SK-N-SH (cell line): ENCODE results near the gene ADD2. TPM values are rescaled to one million over a fixed set of nuclear protein-coding genes. Genes with fewer than 3 reads are reported as not detected.

Source experiments
- CTCF ChIA-PET: fragments of 300-600, 350-600 bp; formaldehyde crosslinking; extraction: SDS; loops from one replicate; lab custom pipeline; 2021; lab: Yijun Ruan, JAX
- POLR2A ChIA-PET: fragments of 350-600 bp; sonication (Branson Sonifier 250); formaldehyde crosslinking; extraction: SDS; loops from one replicate; lab custom pipeline; 2020; ENCODE audit warnings: antibody characterized with exemption, inconsistent platforms; lab: Yijun Ruan, JAX
- DNase-seq: peaks from one replicate; pipeline ENCODE4 v3.0.0; 2012
- H2AFZ ChIP-seq: fragments of 200-600 bp; sonication (generic); 2 replicates; pipeline ENCODE4 v1.8.1; 2016; ENCODE audit warnings: antibody characterized with exemption, mild to moderate bottlenecking, low read depth
- H3F3A ChIP-seq: fragments of 200-600 bp; sonication (generic); replicated peaks from 2 replicates; pipeline ENCODE3; 2016; ENCODE audit warnings: antibody characterized with exemption, mild to moderate bottlenecking; ENCODE audit not compliant: insufficient read depth
- H3K27ac ChIP-seq, 2 experiments: fragments of 200-500 bp in 1 of 2; fragments of 200-600 bp in 1 of 2; sonication (Bioruptor generic) in 1 of 2; sonication (generic), shearing (Covaris generic) in 1 of 2; 2 replicates each; pipeline versions ENCODE4 v1.5.1 to v1.6.1; 2014 to 2016; ENCODE audit warnings: low read depth in 2 of 2, inconsistent platforms in 1 of 2, low read length in 1 of 2, mild to moderate bottlenecking in 1 of 2, mixed read lengths in 1 of 2
- H3K27me3 ChIP-seq: fragments of 200-600 bp; sonication (generic), shearing (Covaris generic); 2 replicates; pipeline ENCODE4 v1.6.1; 2016; ENCODE audit warnings: mixed run types; ENCODE audit not compliant: insufficient read depth
- H3K36me3 ChIP-seq, 2 experiments: fragments of 200-500 bp in 1 of 2; fragments of 200-600 bp in 1 of 2; sonication (Bioruptor generic) in 1 of 2; sonication (generic) in 1 of 2; replicated peaks in 1 of 2; 2 replicates each; pipeline versions ENCODE3 to v1.5.1; 2014 to 2016; ENCODE audit warnings: low read length in 1 of 2, mild to moderate bottlenecking in 1 of 2; ENCODE audit not compliant: insufficient read depth in 2 of 2, control insufficient read depth in 1 of 2
- H3K4me1 ChIP-seq, 2 experiments: fragments of 200-500 bp in 1 of 2; fragments of 200-600 bp in 1 of 2; sonication (Bioruptor generic) in 1 of 2; sonication (generic), shearing (Covaris generic) in 1 of 2; 2 replicates each; pipeline versions ENCODE4 v1.5.1 to v1.6.1; 2014 to 2016; ENCODE audit warnings: low read depth in 1 of 2, low read length in 1 of 2, mixed run types in 1 of 2; ENCODE audit not compliant: insufficient read depth in 2 of 2, control insufficient read depth in 1 of 2
- H3K4me2 ChIP-seq: fragments of 200-600 bp; sonication (generic), shearing (Covaris generic); 2 replicates; pipeline ENCODE4 v1.6.1; 2017; ENCODE audit warnings: mixed run types
- H3K4me3 ChIP-seq, 2 experiments: fragments of 200-500 bp in 1 of 2; fragments of 200-600 bp in 1 of 2; sonication (Bioruptor generic) in 1 of 2; sonication (generic), shearing (Covaris generic) in 1 of 2; 2 replicates each; pipeline versions ENCODE4 v1.5.1 to v1.8.1; 2014 to 2016; ENCODE audit warnings: low read depth in 2 of 2, inconsistent platforms in 1 of 2, low read length in 1 of 2, mild to moderate bottlenecking in 1 of 2, mixed read lengths in 1 of 2, moderate library complexity in 1 of 2
- H3K79me2 ChIP-seq: fragments of 200-600 bp; sonication (generic); 2 replicates; pipeline ENCODE4 v1.8.1; 2017; ENCODE audit warnings: mild to moderate bottlenecking; ENCODE audit not compliant: insufficient read depth
- H3K9ac ChIP-seq: fragments of 200-600 bp; sonication (generic); 2 replicates; pipeline ENCODE4 v1.6.1; 2017; ENCODE audit warnings: mixed run types
- H3K9me2 ChIP-seq: fragments of 200-600 bp; sonication (generic); 2 replicates; pipeline ENCODE4 v1.6.1; 2017; ENCODE audit warnings: mixed run types
- H3K9me3 ChIP-seq: fragments of 200-600 bp; sonication (generic); 2 replicates; pipeline ENCODE4 v1.6.1; 2017; ENCODE audit warnings: mixed run types, mild to moderate bottlenecking, moderate library complexity
- H4K20me1 ChIP-seq: fragments of 200-600 bp; sonication (generic); 2 replicates; pipeline ENCODE4 v1.6.1; 2017; ENCODE audit warnings: mild to moderate bottlenecking, mixed run types; ENCODE audit not compliant: insufficient read depth
- ELF1 ChIP-seq: IDR thresholded peaks from 2 replicates; pipeline ENCODE4 v1.4.0; 2012
- FOSL2 ChIP-seq: IDR thresholded peaks from 2 replicates; pipeline ENCODE4 v1.4.0; 2012; ENCODE audit warnings: low read depth, mild to moderate bottlenecking, moderate library complexity, borderline replicate concordance
- FOXJ3 ChIP-seq: sonication (generic); formaldehyde crosslinking; IDR thresholded peaks from 2 replicates; pipeline ENCODE4 v1.5.1; 2020; ENCODE audit warnings: mild to moderate bottlenecking, missing genetic modification reagents
- FOXM1 ChIP-seq: IDR thresholded peaks from 2 replicates; pipeline ENCODE4 v1.4.0; 2012; ENCODE audit warnings: low read depth, mild to moderate bottlenecking
- GABPA ChIP-seq: IDR thresholded peaks from 2 replicates; pipeline ENCODE4 v1.4.0; 2012; ENCODE audit warnings: low read depth, mild to moderate bottlenecking
- GATA2 ChIP-seq: sonication (generic); formaldehyde crosslinking; IDR thresholded peaks from 2 replicates; pipeline ENCODE4 v1.5.0; 2020; ENCODE audit warnings: mild to moderate bottlenecking, missing genetic modification reagents
- IRF3 ChIP-seq: fragments of 150-350 bp; IDR thresholded peaks from 2 replicates; pipeline ENCODE4 v1.6.1; 2016; ENCODE audit warnings: mild to moderate bottlenecking, low read depth, low read length
- TCF12 ChIP-seq: IDR thresholded peaks from 2 replicates; pipeline ENCODE4 v1.4.0; 2012
- WGBS: methylation state at CpG from one replicate; pipeline ENCODE4 v1.1.6; 2017; ENCODE audit warnings: low lambda C conversion rate; 5-methylcytosine and 5-hydroxymethylcytosine counted together
- polyA plus RNA-seq, 3 experiments: library from polyadenylated mRNA; depleted of rRNA; stranded (reverse); fragments of >200 nt; gene quantifications; 2 replicates each; pipeline ENCODE4 v1.2.3, GENCODE V29; 2012

ADD2 gene
- polyA plus RNA-seq, 1 of the 3 experiments (the other 2 are of a cell fraction) = 0.30 TPM

- Histone ChIP-seq H3K4me3 (no peak overlapping the region), H3K9ac (no peak overlapping the region), H3K79me2 (no peaks in the 10 kb centered on the region), H3K4me1 (peaks cover 0 to 2% of the 10 kb centered on the region in 2 experiments; a peak in 1 of 4 replicates), H3K27me3 (no peaks in the 10 kb centered on the region), H3K9me3 (no peaks in the 10 kb centered on the region), H3F3A (no peaks in the 10 kb centered on the region), H3K27ac (no peak overlapping the region; a peak in 1 of 4 replicates), H3K36me3 (no peaks in the 10 kb centered on the region), H4K20me1 (no peaks in the 10 kb centered on the region), H3K9me2 (no peaks in the 10 kb centered on the region), H3K4me2 (no peak overlapping the region), H2AFZ (no peak overlapping the region)
- DNase-seq = no peak
- TF ChIP-seq GATA2 (CRISPR knock-in tag) (peak; percentile 22; the same call in 1 of the 2 replicates), FOXJ3 (CRISPR knock-in tag) (no peak)
- ChIA-PET CTCF (interaction anchor here (0.6 to 1.8 kb wide), 7 partner anchors 10 to 369 kb away, joined by 3 to 8 read pairs (median 4); partner anchors contain the start of genes ADD2 and FAM136A), POLR2A (interaction anchor here (1.1 kb wide), 1 partner anchor 14 kb away, joined by 6 read pairs; no protein-coding TSS in a partner anchor)
- 65% methylated on average over 1 of the region's 1 CpG for WGBS
Measured at GRCh38 chr2:70670202-70670601, 97.8 kb downstream of the ADD2 start.

GRCh38 chr2:70668911-70669310 lies 99.1 kb downstream of the ADD2 start:
- WGBS = 55% methylated on average over 4 of the region's 4 CpGs

GRCh38 chr2:70668432-70668831 lies 99.6 kb downstream of the ADD2 start:
- CTCF ChIA-PET = interaction anchor here (0.7 to 1.7 kb wide), 5 partner anchors 11 to 366 kb away, joined by 3 to 5 read pairs (median 3); partner anchors contain the start of genes ADD2 and FAM136A
- no peaks in the 10 kb centered on the region for H3F3A ChIP-seq

More at GRCh38 chr2:70668911-70669310, 99.1 kb downstream of the ADD2 start:
- Histone ChIP-seq H2AFZ (no peak overlapping the region), H3K4me3 (no peak overlapping the region), H3K27ac (no peak overlapping the region), H3K27me3 (no peaks in the 10 kb centered on the region), H3K9me2 (no peaks in the 10 kb centered on the region), H3F3A (no peaks in the 10 kb centered on the region), H4K20me1 (no peaks in the 10 kb centered on the region), H3K4me1 (peaks cover 0 to 2% of the 10 kb centered on the region in 2 experiments; a peak in 1 of 4 replicates), H3K9ac (no peak overlapping the region), H3K36me3 (no peaks in the 10 kb centered on the region), H3K4me2 (no peak overlapping the region), H3K9me3 (no peaks in the 10 kb centered on the region), H3K79me2 (no peaks in the 10 kb centered on the region)
- POLR2A ChIA-PET = no interaction called here
- DNase-seq = no peak
- no peak for TF ChIP-seq FOSL2
- CTCF ChIA-PET = interaction anchor here (0.7 to 1.7 kb wide), 8 partner anchors 11 to 367 kb away, joined by 3 to 7 read pairs (median 4); partner anchors contain the start of genes ADD2 and FAM136A

More at GRCh38 chr2:70668432-70668831, 99.6 kb downstream of the ADD2 start:
- H3K79me2 ChIP-seq = no peaks in the 10 kb centered on the region
- H3K27me3 ChIP-seq = no peaks in the 10 kb centered on the region
- H3K4me1 ChIP-seq = peaks cover 0 to 2% of the 10 kb centered on the region in 2 experiments; a peak in 1 of 4 replicates
- no peak for TF ChIP-seq GATA2 (CRISPR knock-in tag)
- no peak for TF ChIP-seq ELF1
- no peak for TF ChIP-seq FOXM1
- TF ChIP-seq GABPA = no peak
- TF ChIP-seq TCF12 = no peak
- no peak for TF ChIP-seq IRF3
- TF ChIP-seq, all 33 proteins: peak for 0
- H3K4me3 ChIP-seq = no peak overlapping the region
- DNase-seq = no peak
- no peaks in the 10 kb centered on the region for H4K20me1 ChIP-seq
- POLR2A ChIA-PET = no interaction called here
- WGBS = 51% methylated on average over 3 of the region's 3 CpGs
- H2AFZ ChIP-seq = no peak overlapping the region
- no peak overlapping the region for H3K9ac ChIP-seq
- no peaks in the 10 kb centered on the region for H3K9me2 ChIP-seq
- H3K9me3 ChIP-seq = no peaks in the 10 kb centered on the region
- H3K36me3 ChIP-seq = no peaks in the 10 kb centered on the region
- H3K27ac ChIP-seq = no peak overlapping the region
- H3K4me2 ChIP-seq = no peak overlapping the region
